ENCODE results near the gene CCDC192. TPM values are rescaled to one million over a fixed set of nuclear protein-coding genes. Genes with fewer than 3 reads are reported as not detected.
A peak's percentile ranks its signal among the peaks of the same experiment; 100 is the strongest.
"Not testable (repeated sequence)": the region's sequence is repeated elsewhere in the genome, so short reads cannot be mapped to it uniquely, and the experiment has no call there.

The CCDC192 gene
- total RNA-seq, 3 donors from 2014 or later: 1.0 TPM; not detected in 2

DNA sequence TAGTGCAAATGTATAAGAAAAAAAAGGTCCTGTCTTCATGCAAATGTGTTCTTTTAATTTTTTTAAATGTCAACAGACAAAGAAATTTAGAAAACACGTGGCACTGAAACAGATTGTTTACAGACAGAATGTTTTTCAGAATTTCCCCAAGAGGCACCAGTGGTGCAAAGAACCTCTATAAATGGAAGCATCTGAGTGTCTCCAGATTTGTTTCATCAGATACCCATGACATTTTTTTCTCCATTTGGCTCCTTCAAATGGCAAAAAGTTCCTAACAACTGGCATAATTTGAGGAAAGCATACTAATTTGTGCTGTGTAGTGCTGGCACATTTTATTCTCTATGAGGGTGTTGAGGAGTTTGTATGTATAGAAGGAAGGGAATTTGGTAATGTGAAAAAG lies 15.0 kb downstream of the CCDC192 start:
- ATAC-seq (no peak), DNase-seq (no peak)
- Histone ChIP-seq H3K4me1 (ENCODE audit: low read depth) (no peaks in the 10 kb centered on the region), H3K36me3 (ENCODE audit: low read depth) (no peaks in the 10 kb centered on the region), H3K9me3 (peaks cover 6% of the 10 kb centered on the region), H3K4me3 (no peak overlapping the region)
- intact Hi-C loops (cut with DNase I, micrococcal nuclease): no loop called here
- TF ChIP-seq, protein P1, sequence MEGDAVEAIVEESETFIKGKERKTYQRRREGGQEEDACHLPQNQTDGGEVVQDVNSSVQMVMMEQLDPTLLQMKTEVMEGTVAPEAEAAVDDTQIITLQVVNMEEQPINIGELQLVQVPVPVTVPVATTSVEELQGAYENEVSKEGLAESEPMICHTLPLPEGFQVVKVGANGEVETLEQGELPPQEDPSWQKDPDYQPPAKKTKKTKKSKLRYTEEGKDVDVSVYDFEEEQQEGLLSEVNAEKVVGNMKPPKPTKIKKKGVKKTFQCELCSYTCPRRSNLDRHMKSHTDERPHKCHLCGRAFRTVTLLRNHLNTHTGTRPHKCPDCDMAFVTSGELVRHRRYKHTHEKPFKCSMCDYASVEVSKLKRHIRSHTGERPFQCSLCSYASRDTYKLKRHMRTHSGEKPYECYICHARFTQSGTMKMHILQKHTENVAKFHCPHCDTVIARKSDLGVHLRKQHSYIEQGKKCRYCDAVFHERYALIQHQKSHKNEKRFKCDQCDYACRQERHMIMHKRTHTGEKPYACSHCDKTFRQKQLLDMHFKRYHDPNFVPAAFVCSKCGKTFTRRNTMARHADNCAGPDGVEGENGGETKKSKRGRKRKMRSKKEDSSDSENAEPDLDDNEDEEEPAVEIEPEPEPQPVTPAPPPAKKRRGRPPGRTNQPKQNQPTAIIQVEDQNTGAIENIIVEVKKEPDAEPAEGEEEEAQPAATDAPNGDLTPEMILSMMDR (IDR thresholded peaks at IDR 0.05): no peak

- intact Hi-C loops (cut with DNase I, micrococcal nuclease): no loop called here
Measured at GRCh38 chr5:127723571-127723970, 20.4 kb downstream of the CCDC192 start.

GRCh38 chr5:127725673-127726072 lies 22.5 kb downstream of the CCDC192 start:
- DNase-seq (no peak), ATAC-seq (no peak)
- intact Hi-C loops (cut with DNase I, micrococcal nuclease): no loop called here
- TF ChIP-seq, protein P1 (IDR thresholded peaks at IDR 0.05): no peak
- no peak overlapping the region for H3K4me3 ChIP-seq
- H3K4me1 ChIP-seq (ENCODE audit: low read depth): no peaks in the 10 kb centered on the region
- peaks cover 3% of the 10 kb centered on the region for H3K9me3 ChIP-seq
- no peaks in the 10 kb centered on the region for H3K36me3 ChIP-seq (ENCODE audit: low read depth)

More at GRCh38 chr5:127723571-127723970, 20.4 kb downstream of the CCDC192 start:
- DNase-seq: peak in 1 of 3 donors; percentile 10
- Histone ChIP-seq H3K4me1 (ENCODE audit: low read depth) (no peaks in the 10 kb centered on the region), H3K4me3 (no peak overlapping the region), H3K36me3 (ENCODE audit: low read depth) (no peaks in the 10 kb centered on the region), H3K9me3 (peaks cover 6% of the 10 kb centered on the region)
- no peak for ATAC-seq
- TF ChIP-seq, protein P1 (IDR thresholded peaks at IDR 0.05): no peak

GRCh38 chr5:127732963-127733362 lies 29.8 kb downstream of the CCDC192 start:
- ATAC-seq (no peak), DNase-seq (no peak)
- TF ChIP-seq, protein P1 (IDR thresholded peaks at IDR 0.05): no peak
- no peak overlapping the region for H3K4me3 ChIP-seq
- no peaks in the 10 kb centered on the region for H3K9me3 ChIP-seq
- intact Hi-C loops (cut with DNase I, micrococcal nuclease): no loop called here
- no peaks in the 10 kb centered on the region for H3K36me3 ChIP-seq (ENCODE audit: low read depth)
- no peaks in the 10 kb centered on the region for H3K4me1 ChIP-seq (ENCODE audit: low read depth)

DNA sequence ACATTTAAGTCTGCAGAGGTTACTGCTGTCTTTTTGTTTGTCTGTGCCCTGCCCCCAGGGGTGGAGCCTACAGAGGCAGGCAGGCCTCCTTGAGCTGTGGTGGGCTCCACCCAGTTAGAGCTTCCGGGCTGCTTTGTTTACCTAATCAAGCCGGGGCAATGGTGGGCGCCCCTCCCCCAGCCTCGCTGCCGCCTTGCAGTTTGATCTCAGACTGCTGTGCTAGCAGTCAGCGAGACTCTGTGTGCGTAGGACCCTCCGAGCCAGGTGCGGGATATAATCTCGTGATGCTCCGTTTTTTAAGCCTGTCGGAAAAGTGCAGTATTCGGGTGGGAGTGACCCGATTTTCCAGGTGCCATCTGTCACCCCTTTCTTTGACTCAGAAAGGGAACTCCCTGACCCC lies 36.2 kb downstream of the CCDC192 start:
- H3K4me3 ChIP-seq; H3K9me3 ChIP-seq; ATAC-seq; intact Hi-C loops (cut with DNase I, micrococcal nuclease); H3K4me1 ChIP-seq (ENCODE audit: low read depth); H3K36me3 ChIP-seq (ENCODE audit: low read depth): not testable (repeated sequence)
- peak in 1 of 3 donors; percentile 17 for DNase-seq

GRCh38 chr5:127739807-127740384 lies 36.7 kb downstream of the CCDC192 start:
- TF ChIP-seq, protein P1 (IDR thresholded peaks at IDR 0.05): no peak
- H3K36me3 ChIP-seq (ENCODE audit: low read depth): no peaks in the 10 kb centered on the region
- DNase-seq: no peak
- H3K4me1 ChIP-seq (ENCODE audit: low read depth): no peaks in the 10 kb centered on the region
- no peak overlapping the region for H3K4me3 ChIP-seq
- intact Hi-C loops (cut with DNase I, micrococcal nuclease): loop anchor here in 1 of 2 donors (10.0 kb wide), 1 partner anchor 465 kb away; no protein-coding TSS in a partner anchor
- ATAC-seq: no peak
- H3K9me3 ChIP-seq: no peaks in the 10 kb centered on the region
